ENCODE measurements around the gene TBC1D4.
"Not testable (repeated sequence)": the region's sequence is repeated elsewhere in the genome, so short reads cannot be mapped to it uniquely, and the experiment has no call there.

Gene TBC1D4

GRCh38 chr13:75263741-75264407 lies 218.1 kb downstream of the TBC1D4 start:
- no peak for DNase-seq

GRCh38 chr13:75258159-75258782 lies 223.7 kb downstream of the TBC1D4 start:
- DNase-seq, result peak; percentile 14

GRCh38 chr13:75256922-75257321 lies 225.0 kb downstream of the TBC1D4 start:
- no peak for DNase-seq

- DNase-seq, result no peak
Measured at GRCh38 chr13:75255653-75256052, 226.3 kb downstream of the TBC1D4 start.

GRCh38 chr13:75255147-75255546 lies 226.8 kb downstream of the TBC1D4 start:
- DNase-seq, result no peak

GRCh38 chr13:75251188-75251587 lies 230.8 kb downstream of the TBC1D4 start:
- no peak for DNase-seq

GRCh38 chr13:75250526-75251178 lies 231.3 kb downstream of the TBC1D4 start:
- no peak for DNase-seq

- DNase-seq, result not testable (repeated sequence)
Measured at GRCh38 chr13:75245578-75245977, 236.4 kb downstream of the TBC1D4 start.

GRCh38 chr13:75240240-75240639 lies 241.7 kb downstream of the TBC1D4 start:
- not testable (repeated sequence) for DNase-seq

GRCh38 chr13:75236774-75237173 lies 245.2 kb downstream of the TBC1D4 start:
- DNase-seq, result no peak

All from NCI-H1092 (cell line).